Large intestine (tissue), 3 donors: ENCODE measurements around the gene PCDHGB4. TPM values are rescaled to one million over a fixed set of nuclear protein-coding genes. Genes with fewer than 3 reads are reported as not detected.

Experiments
- DNase-seq, 2 donors: peaks; one replicate each; pipeline versions ENCODE4 v3.0.0 to v3.0.0-alpha.2; 2013
- H3K27ac ChIP-seq: one replicate; pipeline ENCODE4 v1.5.1; 2013; ENCODE audit warnings: low read length
- H3K27me3 ChIP-seq: 2 replicates; pipeline ENCODE4 v1.6.1; 2013; ENCODE audit warnings: low read length; ENCODE audit not compliant: control insufficient read depth, insufficient read depth
- H3K36me3 ChIP-seq: 2 replicates; pipeline ENCODE4 v1.6.1; 2013; ENCODE audit warnings: low read length; ENCODE audit not compliant: control insufficient read depth, insufficient read depth
- H3K4me1 ChIP-seq: one replicate; pipeline ENCODE4 v1.6.1; 2013; ENCODE audit warnings: low read length; ENCODE audit not compliant: control insufficient read depth, insufficient read depth
- H3K4me3 ChIP-seq: one replicate; pipeline ENCODE4 v1.5.1; 2013; ENCODE audit warnings: low read length
- H3K9me3 ChIP-seq: one replicate; pipeline ENCODE4 v1.6.1; 2013; ENCODE audit warnings: mild to moderate bottlenecking, low read depth, low read length, moderate library complexity; ENCODE audit not compliant: control insufficient read depth
- WGBS: methylation state at CpG from one replicate; pipeline ENCODE4 v1.1.5; 2013; ENCODE audit warnings: low lambda C conversion rate; ENCODE audit not compliant: insufficient coverage; 5-methylcytosine and 5-hydroxymethylcytosine counted together
- polyA plus RNA-seq: library from polyadenylated mRNA; unstranded; fragments of 120-200 nt; gene quantifications from one replicate; pipeline ENCODE4 v1.2.1, GENCODE V29; 2013

PCDHGB4 gene
- polyA plus RNA-seq, 1 donor = 1.4 TPM

DNA sequence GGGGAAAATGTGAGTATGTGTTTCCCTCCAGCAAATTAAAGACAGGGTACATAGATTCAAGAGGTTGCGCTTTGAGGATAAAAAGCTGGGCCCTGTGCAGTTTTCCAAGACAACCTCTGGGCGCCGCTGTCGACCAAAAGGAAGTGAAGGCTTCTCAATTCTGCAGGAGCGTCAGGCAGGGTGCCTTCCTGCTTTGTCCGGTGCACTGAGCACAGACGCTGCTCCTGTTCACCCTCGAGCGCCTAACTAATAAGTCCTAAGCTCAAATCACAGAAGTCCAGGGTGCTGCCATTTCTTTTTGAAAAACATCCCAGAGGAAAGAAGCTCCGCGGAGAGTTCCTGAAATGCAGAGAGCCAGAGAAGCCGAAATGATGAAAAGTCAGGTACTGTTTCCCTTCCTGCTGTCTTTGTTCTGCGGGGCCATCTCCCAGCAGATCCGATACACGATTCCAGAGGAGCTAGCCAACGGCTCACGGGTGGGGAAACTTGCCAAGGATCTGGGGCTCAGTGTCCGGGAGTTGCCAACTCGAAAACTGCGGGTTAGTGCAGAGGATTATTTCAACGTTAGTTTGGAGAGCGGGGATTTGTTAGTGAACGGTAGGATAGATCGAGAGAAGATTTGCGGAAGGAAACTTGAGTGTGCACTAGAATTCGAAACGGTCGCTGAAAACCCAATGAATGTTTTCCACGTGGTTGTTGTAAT, 37.4 kb upstream of the PCDHGB4 start, which contains the start of gene PCDHGB1:
Gene PCDHGB1 (plus strand): TSS at position 183 of the 703 bp plus-strand sequence. CDS start 162 bp downstream, at position 345.
- H3K36me3 ChIP-seq = no peaks in the 10 kb centered on the region
- no peak within 1 kb of the TSS for H3K27ac ChIP-seq
- H3K27me3 ChIP-seq = peaks cover 31% of the 10 kb centered on the region
- no peak for DNase-seq
- peaks cover 33% of the 10 kb centered on the region for H3K9me3 ChIP-seq
- no peaks in the 10 kb centered on the region for H3K4me1 ChIP-seq
- no peak within 1 kb of the TSS for H3K4me3 ChIP-seq
- 60% methylated on average over 1 of the region's 29 CpGs for WGBS

- H3K27ac ChIP-seq = no peak overlapping the region
- H3K4me1 ChIP-seq = no peaks in the 10 kb centered on the region
- H3K27me3 ChIP-seq = peaks cover 35% of the 10 kb centered on the region
- no peak overlapping the region for H3K4me3 ChIP-seq
- no peaks in the 10 kb centered on the region for H3K36me3 ChIP-seq
- peaks cover 31% of the 10 kb centered on the region for H3K9me3 ChIP-seq
- WGBS = no CpG with 5 or more reads among the region's 36 CpGs
- DNase-seq = no peak
Measured at GRCh38 chr5:141351591-141351990, 35.9 kb upstream of the PCDHGB4 start.

DNA sequence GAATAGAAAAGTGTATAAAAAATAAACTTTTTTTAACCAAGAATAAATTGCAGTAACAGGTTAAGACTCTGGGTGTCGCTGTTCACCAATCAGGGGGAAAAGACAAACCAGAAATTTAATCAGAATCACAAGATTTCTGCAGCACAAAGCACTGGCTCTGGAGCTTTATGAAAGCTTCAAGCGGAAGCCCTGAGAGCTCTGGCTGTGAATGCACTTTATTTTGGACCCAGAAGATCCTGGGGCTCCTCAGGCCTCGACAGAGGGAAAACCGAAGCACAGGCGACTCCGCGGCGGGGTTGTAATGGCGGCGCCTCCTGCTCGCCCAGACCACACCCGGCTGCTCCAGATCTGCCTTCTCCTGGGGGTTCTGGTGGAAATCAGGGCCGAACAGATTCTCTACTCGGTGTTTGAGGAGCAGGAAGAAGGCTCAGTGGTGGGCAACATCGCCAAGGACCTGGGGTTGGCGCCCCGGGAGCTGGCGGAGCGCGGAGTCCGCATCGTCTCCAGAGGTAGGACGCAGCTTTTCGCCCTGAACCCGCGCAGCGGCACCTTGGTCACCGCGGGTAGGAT, 32.5 kb upstream of the PCDHGB4 start, which contains the start of gene PCDHGA4:
Gene PCDHGA4 (plus strand): TSS at position 122 of the 570 bp plus-strand sequence. CDS start 87 bp downstream, at position 209.
- H3K27me3 ChIP-seq = peaks cover 36% of the 10 kb centered on the region
- no peaks in the 10 kb centered on the region for H3K4me1 ChIP-seq
- 0% methylated on average over 1 of the region's 29 CpGs for WGBS
- peaks cover 39% of the 10 kb centered on the region for H3K9me3 ChIP-seq
- no peak within 1 kb of the TSS for H3K27ac ChIP-seq
- DNase-seq = no peak
- H3K36me3 ChIP-seq = no peaks in the 10 kb centered on the region
- H3K4me3 ChIP-seq = no peak within 1 kb of the TSS

DNA sequence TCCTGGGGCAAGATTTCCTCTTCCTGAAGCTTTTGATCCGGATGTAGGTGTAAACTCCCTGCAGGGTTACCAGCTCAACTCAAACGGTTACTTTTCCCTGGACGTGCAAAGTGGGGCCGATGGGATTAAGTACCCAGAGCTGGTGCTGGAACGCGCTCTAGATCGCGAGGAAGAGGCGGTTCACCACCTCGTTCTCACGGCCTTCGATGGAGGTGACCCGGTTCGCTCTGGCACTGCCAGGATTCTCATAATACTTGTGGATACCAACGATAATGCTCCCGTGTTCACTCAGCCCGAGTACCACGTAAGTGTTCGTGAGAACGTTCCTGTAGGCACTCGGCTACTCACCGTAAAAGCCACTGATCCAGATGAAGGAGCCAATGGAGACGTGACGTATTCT, 31.9 kb upstream of the PCDHGB4 start:
- peaks cover 37% of the 10 kb centered on the region for H3K9me3 ChIP-seq
- H3K4me1 ChIP-seq = no peaks in the 10 kb centered on the region
- H3K4me3 ChIP-seq = no peak overlapping the region
- H3K27me3 ChIP-seq = peaks cover 36% of the 10 kb centered on the region
- no peak overlapping the region for H3K27ac ChIP-seq
- WGBS = no CpG with 5 or more reads among the region's 24 CpGs
- no peaks in the 10 kb centered on the region for H3K36me3 ChIP-seq
- DNase-seq = no peak

DNA sequence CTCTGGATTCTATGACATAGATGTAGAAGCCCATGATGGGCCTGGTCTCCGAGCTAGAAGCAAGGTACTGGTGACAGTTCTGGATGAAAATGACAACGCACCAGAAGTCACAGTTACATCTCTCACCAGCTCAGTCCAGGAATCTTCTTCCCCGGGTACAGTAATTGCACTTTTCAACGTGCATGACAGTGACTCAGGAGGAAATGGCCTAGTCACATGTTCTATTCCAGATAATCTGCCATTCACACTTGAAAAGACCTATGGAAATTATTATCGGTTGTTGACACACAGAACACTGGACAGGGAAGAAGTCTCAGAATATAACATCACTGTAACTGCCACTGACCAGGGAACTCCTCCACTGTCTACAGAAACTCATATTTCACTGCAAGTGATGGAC, 31.4 kb upstream of the PCDHGB4 start:
- Histone ChIP-seq H3K27ac (no peak overlapping the region), H3K27me3 (peaks cover 35% of the 10 kb centered on the region), H3K4me3 (no peak overlapping the region), H3K4me1 (no peaks in the 10 kb centered on the region), H3K36me3 (no peaks in the 10 kb centered on the region), H3K9me3 (peaks cover 37% of the 10 kb centered on the region)
- no CpG with 5 or more reads among the region's 5 CpGs for WGBS
- no peak for DNase-seq

- no peaks in the 10 kb centered on the region for H3K4me1 ChIP-seq
- H3K27ac ChIP-seq = no peak overlapping the region
- H3K27me3 ChIP-seq = peaks cover 35% of the 10 kb centered on the region
- H3K9me3 ChIP-seq = peaks cover 39% of the 10 kb centered on the region
- WGBS = no CpG with 5 or more reads among the region's 19 CpGs
- no peak overlapping the region for H3K4me3 ChIP-seq
- no peak for DNase-seq
- no peaks in the 10 kb centered on the region for H3K36me3 ChIP-seq
Measured at GRCh38 chr5:141356950-141357349, 30.5 kb upstream of the PCDHGB4 start.

GRCh38 chr5:141359790-141360426, 27.6 kb upstream of the PCDHGB4 start, which contains the start of gene PCDHGB2:
TSS of gene PCDHGB2 (plus strand) at chr5:141359994. CDS start at chr5:141360136, 142 bp downstream.
- H3K27me3 ChIP-seq = peaks cover 45% of the 10 kb centered on the region
- no peak within 1 kb of the TSS for H3K4me3 ChIP-seq
- no CpG with 5 or more reads among the region's 24 CpGs for WGBS
- peaks cover 42% of the 10 kb centered on the region for H3K9me3 ChIP-seq
- no peak for DNase-seq
- H3K4me1 ChIP-seq = no peaks in the 10 kb centered on the region
- no peaks in the 10 kb centered on the region for H3K36me3 ChIP-seq
- H3K27ac ChIP-seq = no peak within 1 kb of the TSS

DNA sequence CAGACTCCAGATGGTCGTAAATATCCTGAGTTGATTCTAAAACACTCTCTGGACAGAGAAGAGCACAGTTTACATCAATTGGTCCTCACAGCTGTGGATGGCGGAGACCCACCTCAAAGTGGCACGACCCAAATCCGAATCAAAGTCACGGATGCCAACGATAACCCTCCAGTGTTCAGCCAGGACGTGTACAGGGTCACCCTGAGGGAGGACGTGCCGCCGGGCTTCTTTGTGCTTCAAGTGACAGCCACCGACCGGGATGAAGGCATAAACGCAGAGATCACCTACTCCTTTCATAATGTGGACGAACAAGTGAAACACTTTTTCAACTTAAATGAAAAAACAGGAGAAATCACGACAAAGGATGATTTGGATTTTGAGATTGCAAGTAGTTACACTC, 26.8 kb upstream of the PCDHGB4 start:
- H3K36me3 ChIP-seq = no peaks in the 10 kb centered on the region
- 10% methylated on average over 2 of the region's 15 CpGs for WGBS
- no peak overlapping the region for H3K27ac ChIP-seq
- H3K4me3 ChIP-seq = no peak overlapping the region
- no peak for DNase-seq
- peaks cover 47% of the 10 kb centered on the region for H3K27me3 ChIP-seq
- no peaks in the 10 kb centered on the region for H3K4me1 ChIP-seq
- H3K9me3 ChIP-seq = peaks cover 42% of the 10 kb centered on the region

GRCh38 chr5:141362719-141363118, 24.8 kb upstream of the PCDHGB4 start:
- H3K27me3 ChIP-seq = peaks cover 52% of the 10 kb centered on the region
- peaks cover 41% of the 10 kb centered on the region for H3K9me3 ChIP-seq

GRCh38 chr5:141363952-141364660, 23.4 kb upstream of the PCDHGB4 start, which contains the start of gene PCDHGA5:
TSS of gene PCDHGA5 (plus strand) at chr5:141364162. CDS start at chr5:141364331, 169 bp downstream.
- WGBS = 40% methylated on average over 2 of the region's 34 CpGs
- Histone ChIP-seq H3K36me3 (no peaks in the 10 kb centered on the region), H3K4me1 (no peaks in the 10 kb centered on the region), H3K27me3 (peaks cover 52% of the 10 kb centered on the region), H3K4me3 (no peak within 1 kb of the TSS), H3K9me3 (peaks cover 43% of the 10 kb centered on the region), H3K27ac (no peak within 1 kb of the TSS)
- DNase-seq = no peak

More at GRCh38 chr5:141362719-141363118, 24.8 kb upstream of the PCDHGB4 start:
- H3K36me3 ChIP-seq = no peaks in the 10 kb centered on the region
- no peaks in the 10 kb centered on the region for H3K4me1 ChIP-seq
- DNase-seq = no peak
- H3K27ac ChIP-seq = no peak overlapping the region
- H3K4me3 ChIP-seq = no peak overlapping the region
